Endodermal cell (in vitro differentiated cells): ENCODE measurements around the gene FABP7. TPM values are rescaled to one million over a fixed set of nuclear protein-coding genes. Genes with fewer than 3 reads are reported as not detected.

ENCODE experiments used
- DNase-seq: peaks from one replicate; pipeline ENCODE4 v3.0.0-alpha.2; 2017
- H3K27ac ChIP-seq: 2 replicates; pipeline ENCODE4 v1.5.1; 2013; ENCODE audit warnings: mild to moderate bottlenecking, low read depth, low read length, moderate library complexity
- H3K27me3 ChIP-seq: 2 replicates; pipeline ENCODE4 v1.6.1; 2013; ENCODE audit warnings: mild to moderate bottlenecking, low read length, moderate library complexity; ENCODE audit not compliant: insufficient read depth, control insufficient read depth, poor library complexity, severe bottlenecking
- H3K36me3 ChIP-seq: 2 replicates; pipeline ENCODE4 v1.7.0; 2013; ENCODE audit warnings: mild to moderate bottlenecking, low read length, moderate library complexity; ENCODE audit not compliant: control insufficient read depth, insufficient read depth
- H3K4me1 ChIP-seq: one replicate; pipeline ENCODE4 v1.7.0; 2013; ENCODE audit warnings: low read length; ENCODE audit not compliant: control insufficient read depth, insufficient read depth
- H3K4me3 ChIP-seq: 2 replicates; pipeline ENCODE4 v1.5.1; 2013; ENCODE audit warnings: mild to moderate bottlenecking, low read length, moderate library complexity
- H3K9ac ChIP-seq: 2 replicates; pipeline ENCODE4 v1.6.1; 2013; ENCODE audit warnings: mild to moderate bottlenecking, low read length, moderate library complexity; ENCODE audit not compliant: poor library complexity, severe bottlenecking; ENCODE audit errors: extremely low read depth
- H3K9me3 ChIP-seq: 2 replicates; pipeline ENCODE4 v1.6.1; 2013; ENCODE audit warnings: mild to moderate bottlenecking, low read length, moderate library complexity; ENCODE audit not compliant: control insufficient read depth
- H3K27ac Mint-ChIP-seq: 2 replicates; pipeline ENCODE4 v1.8.0; 2020; ENCODE audit warnings: mixed read lengths
- H3K27me3 Mint-ChIP-seq: 2 replicates; pipeline ENCODE4 v1.8.0; 2021; ENCODE audit warnings: mild to moderate bottlenecking, mixed read lengths; ENCODE audit not compliant: insufficient read depth
- H3K36me3 Mint-ChIP-seq: 2 replicates; pipeline ENCODE4 v1.8.0; 2020; ENCODE audit warnings: low read depth, mixed read lengths
- H3K4me1 Mint-ChIP-seq: 2 replicates; pipeline ENCODE4 v1.8.0; 2020; ENCODE audit warnings: mixed read lengths
- H3K4me3 Mint-ChIP-seq: 2 replicates; pipeline ENCODE4 v1.8.0; 2020; ENCODE audit warnings: mild to moderate bottlenecking, moderate library complexity, mixed read lengths
- H3K9me3 Mint-ChIP-seq: 2 replicates; pipeline ENCODE4 v1.8.0; 2020; ENCODE audit warnings: mild to moderate bottlenecking, mixed read lengths
- WGBS, 2 experiments: methylation state at CpG; one replicate each; pipeline versions ENCODE4 v1.1.5 to v1.1.7; 2013; ENCODE audit warnings: missing lambda C conversion rate in 2 of 2, mixed read lengths in 1 of 2; ENCODE audit not compliant: insufficient coverage in 1 of 2, insufficient read length in 1 of 2; 5-methylcytosine and 5-hydroxymethylcytosine counted together
- total RNA-seq, 2 donors: library from RNA; stranded (reverse); fragmentation: NEBNext Ultra II Directional in 1 of 2; extraction: Animal tissue kit (Norgen Biotek cat#: 25700) in 1 of 2; gene quantifications; 2 replicates in 1 of 2; 3 replicates in 1 of 2; pipeline ENCODE4 v1.2.1, GENCODE V29; 2021
- TF ChIP-seq, protein P1 (sequence below): fragments of 200-600 bp; sonication (generic); conservative IDR thresholded peaks from 2 replicates; pipeline ENCODE4 v1.5.0; 2021; ENCODE audit warnings: antibody characterized with exemption, mild to moderate bottlenecking

Gene FABP7
- total RNA-seq, 2 donors from 2014 or later = 2.7 to 3.4 TPM

GRCh38 chr6:122817766-122818165 lies 38.2 kb downstream of the FABP7 start:
- Mint-ChIP-seq H3K9me3 (no peaks in the 10 kb centered on the region), H3K36me3 (no peaks in the 10 kb centered on the region), H3K27me3 (no peaks in the 10 kb centered on the region), H3K4me1 (peaks cover 4% of the 10 kb centered on the region), H3K27ac (no peak overlapping the region), H3K4me3 (no peak overlapping the region)
- WGBS, 2 experiments = 80% methylated on average over 4 of the region's 4 CpGs; no CpG with 5 or more reads in 1 of the 2 experiments
- H3K27me3 ChIP-seq = no peaks in the 10 kb centered on the region
- H3K36me3 ChIP-seq = no peaks in the 10 kb centered on the region
- DNase-seq = no peak
- no peak overlapping the region for H3K27ac ChIP-seq
- H3K4me1 ChIP-seq = no peaks in the 10 kb centered on the region
- TF ChIP-seq, protein P1, sequence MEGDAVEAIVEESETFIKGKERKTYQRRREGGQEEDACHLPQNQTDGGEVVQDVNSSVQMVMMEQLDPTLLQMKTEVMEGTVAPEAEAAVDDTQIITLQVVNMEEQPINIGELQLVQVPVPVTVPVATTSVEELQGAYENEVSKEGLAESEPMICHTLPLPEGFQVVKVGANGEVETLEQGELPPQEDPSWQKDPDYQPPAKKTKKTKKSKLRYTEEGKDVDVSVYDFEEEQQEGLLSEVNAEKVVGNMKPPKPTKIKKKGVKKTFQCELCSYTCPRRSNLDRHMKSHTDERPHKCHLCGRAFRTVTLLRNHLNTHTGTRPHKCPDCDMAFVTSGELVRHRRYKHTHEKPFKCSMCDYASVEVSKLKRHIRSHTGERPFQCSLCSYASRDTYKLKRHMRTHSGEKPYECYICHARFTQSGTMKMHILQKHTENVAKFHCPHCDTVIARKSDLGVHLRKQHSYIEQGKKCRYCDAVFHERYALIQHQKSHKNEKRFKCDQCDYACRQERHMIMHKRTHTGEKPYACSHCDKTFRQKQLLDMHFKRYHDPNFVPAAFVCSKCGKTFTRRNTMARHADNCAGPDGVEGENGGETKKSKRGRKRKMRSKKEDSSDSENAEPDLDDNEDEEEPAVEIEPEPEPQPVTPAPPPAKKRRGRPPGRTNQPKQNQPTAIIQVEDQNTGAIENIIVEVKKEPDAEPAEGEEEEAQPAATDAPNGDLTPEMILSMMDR = no peak
- H3K4me3 ChIP-seq = no peak overlapping the region
- H3K9ac ChIP-seq = no peak overlapping the region
- no peaks in the 10 kb centered on the region for H3K9me3 ChIP-seq

- H3K4me3 Mint-ChIP-seq = no peak overlapping the region
- 83 to 94% methylated on average over 1 to 2 of the region's 2 CpGs for WGBS, 2 experiments
- no peaks in the 10 kb centered on the region for H3K9me3 ChIP-seq
- no peaks in the 10 kb centered on the region for H3K27me3 ChIP-seq
- H3K27ac Mint-ChIP-seq = no peak overlapping the region
- H3K36me3 Mint-ChIP-seq = no peaks in the 10 kb centered on the region
- no peak overlapping the region for H3K9ac ChIP-seq
- H3K4me1 Mint-ChIP-seq = no peaks in the 10 kb centered on the region
- H3K27me3 Mint-ChIP-seq = no peaks in the 10 kb centered on the region
- no peak overlapping the region for H3K4me3 ChIP-seq
- H3K36me3 ChIP-seq = no peaks in the 10 kb centered on the region
- no peak overlapping the region for H3K27ac ChIP-seq
- no peaks in the 10 kb centered on the region for H3K4me1 ChIP-seq
- TF ChIP-seq, protein P1 = no peak
- no peaks in the 10 kb centered on the region for H3K9me3 Mint-ChIP-seq
- DNase-seq = no peak
Measured at GRCh38 chr6:122818866-122819265, 39.4 kb downstream of the FABP7 start.

GRCh38 chr6:122821095-122821494 lies 41.6 kb downstream of the FABP7 start:
- H3K27ac ChIP-seq = no peak overlapping the region
- no peak overlapping the region for H3K4me3 Mint-ChIP-seq
- 70% methylated on average over 2 of the region's 2 CpGs; no CpG with 5 or more reads in 1 of the 2 experiments for WGBS, 2 experiments
- H3K9me3 Mint-ChIP-seq = no peaks in the 10 kb centered on the region
- H3K9me3 ChIP-seq = no peaks in the 10 kb centered on the region
- TF ChIP-seq, protein P1 = no peak
- H3K27me3 Mint-ChIP-seq = no peaks in the 10 kb centered on the region
- no peak for DNase-seq
- H3K36me3 ChIP-seq = no peaks in the 10 kb centered on the region
- H3K27ac Mint-ChIP-seq = no peak overlapping the region
- H3K4me1 ChIP-seq = no peaks in the 10 kb centered on the region
- H3K4me1 Mint-ChIP-seq = no peaks in the 10 kb centered on the region
- H3K9ac ChIP-seq = no peak overlapping the region
- H3K27me3 ChIP-seq = no peaks in the 10 kb centered on the region
- no peaks in the 10 kb centered on the region for H3K36me3 Mint-ChIP-seq
- no peak overlapping the region for H3K4me3 ChIP-seq
